ENCODE data around the gene IVL.

The IVL gene

GRCh38 chr1:152907686-152908601 lies at the start of gene IVL:
Gene IVL (plus strand): TSS chr1:152908546. CDS start chr1:152909798, 1,252 bp downstream.
- no peak for DNase-seq (ENCODE audit: low read depth in 3 of 3, low spot score in 1 of 3)

- DNase-seq (ENCODE audit: low read depth in 3 of 3, low spot score in 1 of 3): no peak
These were observed 48.6 kb upstream of the IVL start, which contains the start of gene LCE7A for GRCh38 chr1:152859696-152860095. Gene LCE7A (plus strand): TSS chr1:152859996. CDS start chr1:152860698, 702 bp downstream.

- DNase-seq (ENCODE audit: low read depth in 3 of 3, low spot score in 1 of 3): no peak
These were observed 48.2 kb upstream of the IVL start for GRCh38 chr1:152860129-152860528.

GRCh38 chr1:152861374-152861773 lies 47.0 kb upstream of the IVL start:
- DNase-seq (ENCODE audit: low read depth in 3 of 3, low spot score in 1 of 3): no peak

GRCh38 chr1:152864443-152864842 lies 43.9 kb upstream of the IVL start:
- DNase-seq (ENCODE audit: low read depth in 3 of 3, low spot score in 1 of 3): no peak

GRCh38 chr1:152866321-152866720 lies 42.0 kb upstream of the IVL start:
- DNase-seq (ENCODE audit: low read depth in 3 of 3, low spot score in 1 of 3): no peak

GRCh38 chr1:152869808-152870419 lies 38.4 kb upstream of the IVL start:
- DNase-seq (ENCODE audit: low read depth in 3 of 3, low spot score in 1 of 3): peak in 2 of 3 donors; percentile 5 to 26

GRCh38 chr1:152870831-152871730 lies 37.3 kb upstream of the IVL start:
- DNase-seq (ENCODE audit: low read depth in 3 of 3, low spot score in 1 of 3): no peak

GRCh38 chr1:152871731-152872126 lies 36.6 kb upstream of the IVL start:
- no peak for DNase-seq (ENCODE audit: low read depth in 3 of 3, low spot score in 1 of 3)

- DNase-seq (ENCODE audit: low read depth in 3 of 3, low spot score in 1 of 3): no peak
These were observed 34.9 kb upstream of the IVL start for GRCh38 chr1:152873495-152873894.

GRCh38 chr1:152876827-152877226 lies 31.5 kb upstream of the IVL start:
- no peak for DNase-seq (ENCODE audit: low read depth in 3 of 3, low spot score in 1 of 3)

GRCh38 chr1:152878042-152878441 lies 30.3 kb upstream of the IVL start, which contains the start of gene SMCP:
Gene SMCP (plus strand): TSS chr1:152878322. CDS start chr1:152884423, 6,101 bp downstream.
- no peak for DNase-seq (ENCODE audit: low read depth in 3 of 3, low spot score in 1 of 3)

GRCh38 chr1:152879559-152880198 lies 28.7 kb upstream of the IVL start:
- no peak for DNase-seq (ENCODE audit: low read depth in 3 of 3, low spot score in 1 of 3)

- no peak for DNase-seq (ENCODE audit: low read depth in 3 of 3, low spot score in 1 of 3)
These were observed 28.0 kb upstream of the IVL start for GRCh38 chr1:152880316-152880715.

GRCh38 chr1:152880907-152881306 lies 27.4 kb upstream of the IVL start:
- DNase-seq (ENCODE audit: low read depth in 3 of 3, low spot score in 1 of 3): no peak

GRCh38 chr1:152884085-152884484 lies 24.3 kb upstream of the IVL start:
- DNase-seq (ENCODE audit: low read depth in 3 of 3, low spot score in 1 of 3): no peak

- DNase-seq (ENCODE audit: low read depth in 3 of 3, low spot score in 1 of 3): no peak
These were observed 23.8 kb upstream of the IVL start for GRCh38 chr1:152884506-152884905.

GRCh38 chr1:152884966-152885624 lies 23.3 kb upstream of the IVL start:
- no peak for DNase-seq (ENCODE audit: low read depth in 3 of 3, low spot score in 1 of 3)

- no peak for DNase-seq (ENCODE audit: low read depth in 3 of 3, low spot score in 1 of 3)
These were observed 22.3 kb upstream of the IVL start for GRCh38 chr1:152886085-152886484.

- no peak for DNase-seq (ENCODE audit: low read depth in 3 of 3, low spot score in 1 of 3)
These were observed 21.5 kb upstream of the IVL start for GRCh38 chr1:152886758-152887409.
